GM19452 (cell line): ENCODE data around the gene THADA.
A peak's percentile ranks its signal among the peaks of the same experiment; 100 is the strongest.

Experiments
- ATAC-seq: cut with Tn5 transposase; IDR thresholded peaks from one replicate; pipeline ENCODE4 v1.9.1; 2021; ENCODE audit not compliant: unreplicated experiment

Gene THADA

DNA sequence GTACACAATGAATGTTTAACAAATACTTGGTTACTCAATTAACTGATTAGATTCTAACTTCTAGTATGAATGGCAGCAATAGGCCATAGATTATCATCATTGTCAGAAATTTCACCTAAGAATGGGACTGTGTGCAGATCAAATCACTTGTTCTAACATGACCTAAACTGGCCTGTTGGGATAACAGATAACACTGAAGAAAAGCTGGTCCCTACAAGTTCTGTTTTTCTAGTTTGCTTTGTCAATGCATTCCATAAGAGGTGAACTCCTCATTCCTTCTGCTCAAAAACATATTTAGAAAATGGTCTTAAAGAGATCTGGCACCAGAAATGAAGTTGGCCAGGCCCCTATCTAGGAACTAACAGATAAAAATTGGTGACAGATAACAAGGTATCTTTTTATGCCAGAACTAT, 175.4 kb downstream of the THADA start:
- ATAC-seq, result no peak

DNA sequence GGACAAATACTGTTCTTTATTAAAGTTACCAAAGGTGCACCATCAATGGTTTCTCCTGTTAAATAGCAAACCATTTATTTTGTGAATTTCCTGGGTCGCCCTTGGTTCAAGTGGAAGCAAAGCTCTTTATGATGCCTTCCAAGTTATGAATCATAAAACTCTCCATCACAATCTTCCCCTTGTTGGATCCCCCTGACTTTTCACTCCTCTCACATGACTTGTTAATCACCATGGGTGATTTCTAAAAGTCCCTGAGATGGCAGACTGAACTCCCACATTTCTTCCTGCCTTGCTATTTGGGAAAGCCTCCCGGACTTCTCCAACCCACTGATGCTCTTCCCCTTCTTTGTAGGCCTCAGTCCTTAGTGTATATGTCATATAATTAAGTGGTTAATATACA, 176.0 kb downstream of the THADA start:
- ATAC-seq, result no peak

DNA sequence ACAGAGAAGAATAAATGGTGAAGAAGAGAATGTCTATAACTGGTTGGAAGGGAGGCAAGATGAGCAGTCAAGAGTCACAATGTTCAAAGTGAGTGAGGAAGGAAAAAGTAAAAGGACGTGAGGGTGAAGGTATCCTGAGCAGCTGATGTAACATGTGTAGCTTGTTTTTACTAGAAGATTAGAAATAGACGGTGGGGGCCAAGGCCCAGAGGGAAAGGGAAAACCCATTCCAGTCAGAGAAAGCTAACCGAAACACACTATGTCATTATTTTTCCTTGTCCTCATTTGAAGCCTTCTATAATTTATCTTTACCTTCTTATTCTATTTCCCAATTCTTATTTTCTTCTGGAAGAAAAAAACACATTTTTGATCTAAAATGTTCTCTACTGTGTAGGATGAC, 176.6 kb downstream of the THADA start:
- no peak for ATAC-seq

DNA sequence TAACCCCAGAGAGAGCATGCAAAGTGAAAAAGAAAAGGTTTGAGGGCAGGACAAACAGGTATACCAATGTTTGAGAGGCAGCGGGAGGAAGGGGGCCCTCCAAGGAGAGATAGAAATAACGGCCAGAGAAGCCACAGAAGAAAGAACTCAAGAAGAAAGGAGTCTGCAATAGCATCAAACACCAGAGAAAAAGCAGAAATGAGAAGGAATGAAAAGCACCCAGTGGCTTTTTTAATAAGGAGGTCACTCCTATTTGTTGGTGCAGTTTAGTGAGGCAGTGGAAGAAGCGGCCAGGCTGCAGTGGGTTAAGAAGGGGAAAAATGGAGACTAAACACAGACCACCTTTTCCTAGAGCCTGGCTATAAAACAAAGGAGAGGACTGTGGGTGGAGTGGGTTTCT, 177.2 kb downstream of the THADA start:
- ATAC-seq, result no peak

DNA sequence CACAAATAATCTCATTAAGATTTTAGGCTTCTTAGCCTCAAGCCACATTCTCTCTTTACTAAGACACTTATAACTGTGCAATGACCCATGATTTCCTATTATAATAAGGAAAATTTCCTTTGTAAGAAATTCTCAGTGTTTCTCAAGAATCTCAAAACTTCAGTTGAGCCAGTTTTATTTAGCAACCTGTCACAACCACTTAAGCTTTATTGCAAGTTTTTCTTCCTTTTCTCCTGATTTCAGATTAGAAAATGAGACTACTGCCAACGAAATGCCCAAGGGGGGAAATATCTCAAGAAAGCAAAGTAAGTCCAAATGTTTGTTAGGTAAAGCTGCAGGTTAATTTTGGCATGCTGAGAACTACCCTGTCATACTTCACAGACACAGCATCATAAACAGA, 178.5 kb downstream of the THADA start:
- no peak for ATAC-seq

DNA sequence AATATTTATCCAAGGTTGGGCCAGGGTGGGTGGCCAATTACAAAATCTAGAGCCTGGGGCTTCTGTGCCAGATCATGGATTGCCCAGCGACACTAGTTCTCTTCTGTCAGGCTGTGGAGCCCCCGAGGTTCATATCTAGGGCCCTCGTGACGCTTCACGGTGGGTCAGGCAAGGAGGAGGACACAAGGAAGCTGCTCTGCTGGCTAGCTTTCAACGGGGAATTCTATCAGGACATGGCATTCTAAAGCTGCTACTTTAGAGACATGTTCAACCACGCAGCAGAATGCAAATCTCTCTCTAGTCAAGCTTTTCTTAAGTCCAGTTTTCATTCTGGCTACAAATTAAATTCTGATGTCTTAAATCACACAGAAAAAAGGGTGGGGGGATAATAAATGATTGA, 180.2 kb downstream of the THADA start:
- ATAC-seq, result no peak

DNA sequence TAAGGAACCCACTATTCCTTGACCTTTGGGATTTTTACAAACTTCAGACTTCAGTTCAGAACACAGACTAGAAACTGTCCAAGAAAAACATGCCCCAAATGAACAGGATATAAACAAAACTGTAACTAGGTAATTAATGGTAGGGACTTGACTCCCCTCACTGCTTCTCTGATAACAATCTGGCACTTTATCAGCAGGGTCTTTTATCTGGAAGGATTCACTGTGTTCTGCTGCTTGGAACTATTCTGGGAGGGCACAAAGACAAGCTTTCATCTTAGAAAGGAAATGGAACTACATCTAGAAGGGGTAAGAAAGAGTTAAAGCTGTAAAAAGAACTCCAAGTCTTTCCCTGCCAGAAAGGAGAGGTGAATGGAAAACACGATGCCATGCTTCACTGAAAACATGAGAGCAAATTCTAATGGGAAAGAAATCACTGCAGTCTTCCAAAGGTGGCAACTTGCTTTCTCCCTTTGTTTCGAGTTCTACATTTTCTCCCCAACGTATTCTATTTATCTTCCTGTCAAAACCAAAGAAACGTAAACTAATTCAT, 181.2 kb downstream of the THADA start:
- no peak for ATAC-seq

DNA sequence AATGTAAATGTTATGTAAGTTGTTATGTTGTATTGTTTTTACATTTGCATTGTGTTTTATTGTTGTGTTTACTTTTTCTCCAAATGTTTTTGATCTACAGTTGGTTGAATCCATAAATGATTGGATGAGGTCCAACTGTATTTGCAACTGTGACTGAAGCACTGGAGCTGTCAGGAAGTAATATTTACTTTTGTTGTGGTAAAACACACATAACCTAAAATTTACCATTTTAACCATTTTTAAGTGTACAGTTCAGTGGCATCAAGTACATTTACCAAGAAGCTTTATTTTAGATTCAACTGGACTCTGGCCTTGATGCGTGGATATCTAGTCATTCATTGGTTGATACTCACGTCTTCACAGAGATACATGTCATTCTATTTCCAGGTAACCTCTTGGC, 181.8 kb downstream of the THADA start:
- ATAC-seq, result no peak

DNA sequence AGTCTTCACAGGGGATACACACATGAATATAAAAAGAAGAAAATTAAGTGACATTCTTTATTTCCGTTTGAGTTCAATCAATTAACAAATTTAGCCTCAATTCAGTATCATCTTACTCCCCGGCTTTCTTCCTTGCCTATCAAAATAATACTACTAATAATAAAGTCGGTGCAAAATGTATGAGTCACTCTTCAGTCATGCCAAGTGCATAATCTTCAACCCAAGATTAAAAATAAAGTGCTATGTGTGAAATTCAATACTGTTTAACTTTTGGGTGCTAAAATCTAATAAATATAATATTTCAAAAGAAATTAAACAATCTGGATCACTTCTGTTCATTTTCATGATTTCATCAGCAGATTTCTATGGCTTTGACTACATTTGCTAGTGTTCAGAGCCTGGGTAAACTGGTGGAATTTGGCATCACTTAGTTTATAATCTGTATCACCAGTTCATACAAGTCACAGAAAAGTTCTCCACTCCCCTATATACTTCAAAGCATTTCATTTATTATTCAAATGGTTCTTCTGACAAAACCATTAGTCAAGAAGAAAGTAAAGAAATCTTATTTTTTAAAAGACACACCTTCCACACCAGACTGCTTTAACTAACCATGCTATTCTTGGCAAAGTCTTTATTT, 183.6 kb downstream of the THADA start:
- no peak for ATAC-seq

DNA sequence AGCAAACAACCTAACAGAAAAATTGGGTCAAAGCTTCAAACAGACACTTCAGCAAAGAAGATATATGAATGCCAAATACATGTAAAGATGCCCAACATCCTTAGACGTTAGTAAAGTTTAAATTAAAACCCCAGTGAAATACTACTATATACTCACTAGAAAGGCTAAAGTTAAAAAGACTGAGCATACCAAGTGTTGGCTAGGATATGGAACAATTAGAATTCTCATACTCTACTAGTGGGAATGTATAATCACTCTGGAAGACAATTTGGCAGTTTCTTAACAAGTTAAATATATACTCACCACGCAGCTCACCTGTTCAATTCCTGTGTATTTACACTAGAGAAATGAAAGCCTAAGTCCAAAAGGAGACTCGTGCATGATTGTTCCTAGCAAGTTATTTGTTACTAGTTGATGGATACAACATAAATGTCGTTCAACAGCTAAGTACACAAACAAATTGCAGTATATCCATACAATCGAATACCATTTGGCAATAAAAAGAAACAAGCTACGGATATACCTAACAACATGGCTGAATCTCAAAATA, 185.7 kb downstream of the THADA start:
- ATAC-seq, result no peak

DNA sequence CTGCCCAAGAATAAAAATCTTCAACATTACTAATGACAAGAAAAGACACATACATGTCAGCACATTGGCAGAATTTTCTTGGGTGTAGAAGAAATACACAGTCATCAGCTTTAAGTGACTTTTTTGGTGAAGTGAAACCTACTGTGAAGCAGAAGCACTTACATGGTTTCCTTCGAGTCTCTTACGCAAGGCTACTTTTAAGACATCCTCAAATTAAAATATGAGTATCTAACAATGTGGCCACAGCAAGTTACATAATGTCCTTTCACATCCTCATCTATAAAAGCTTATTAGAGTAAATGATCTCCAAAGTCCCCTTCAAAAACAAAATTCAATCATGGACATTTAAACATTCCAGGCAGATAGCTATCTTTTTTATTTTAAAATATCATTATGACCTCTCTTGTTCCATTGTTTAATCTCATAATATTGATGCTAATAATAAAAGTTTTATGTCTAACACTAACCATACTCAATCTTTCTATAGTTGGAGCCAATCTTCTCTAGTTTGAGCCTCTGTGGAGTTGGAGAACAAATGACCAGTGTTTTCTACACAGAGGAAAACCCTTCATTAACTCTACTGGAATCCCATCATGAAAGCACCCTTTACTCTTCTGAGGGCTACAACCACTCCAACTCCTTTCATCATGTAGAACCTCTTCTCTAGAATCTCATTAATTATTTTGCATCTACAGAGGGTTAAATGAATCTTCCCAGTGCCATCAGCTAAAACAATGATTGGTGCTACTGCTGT, 187.3 kb downstream of the THADA start:
- peak; percentile 80 for ATAC-seq

DNA sequence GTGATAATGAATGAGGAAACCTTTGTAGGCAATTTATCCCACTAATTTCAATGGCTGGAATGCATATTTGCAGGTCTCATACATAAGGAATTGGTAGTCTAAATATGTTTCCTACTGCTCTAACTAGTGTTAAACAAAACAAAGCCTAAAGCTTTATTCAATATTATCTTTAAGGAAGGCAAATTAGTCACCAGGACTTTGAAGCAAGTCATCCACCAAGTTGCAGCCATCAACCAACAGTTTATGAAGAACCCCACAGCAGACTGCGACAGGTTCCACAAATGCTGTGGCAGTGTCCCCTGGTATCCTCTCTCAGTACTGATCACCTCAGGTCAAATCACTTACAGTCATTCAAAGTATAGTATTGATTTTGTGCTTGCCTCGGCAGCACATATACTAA, 187.9 kb downstream of the THADA start:
- peak; percentile 59 for ATAC-seq

DNA sequence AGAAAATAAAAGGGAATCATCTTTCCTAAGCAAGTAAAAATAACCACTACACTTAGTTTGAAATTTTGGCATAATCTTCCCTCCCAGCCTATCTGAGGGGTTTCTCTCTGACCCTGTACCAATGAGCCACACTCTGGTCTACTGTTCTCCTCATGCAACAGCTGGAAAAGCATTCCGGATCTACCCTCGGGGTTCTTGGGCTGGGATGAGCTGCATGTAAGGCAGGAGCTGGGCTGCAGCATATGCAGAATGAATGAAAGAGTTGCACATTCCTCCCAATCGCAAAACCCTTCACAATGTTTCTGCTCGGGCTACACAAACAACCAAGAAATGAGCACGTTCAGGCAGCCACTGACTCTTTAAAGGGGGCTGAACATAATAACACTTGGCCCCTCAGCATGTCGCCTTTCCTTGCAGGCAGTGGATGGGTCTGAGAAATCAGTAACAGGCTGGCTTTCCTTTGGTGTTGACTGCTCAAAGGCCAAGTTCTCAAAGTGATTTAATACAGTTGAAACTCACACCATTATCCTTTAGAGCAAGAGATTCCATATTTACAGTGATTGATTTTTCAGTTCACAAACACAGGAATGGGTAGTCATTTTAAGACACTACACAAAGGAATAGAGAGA, 189.1 kb downstream of the THADA start:
- ATAC-seq, result no peak

DNA sequence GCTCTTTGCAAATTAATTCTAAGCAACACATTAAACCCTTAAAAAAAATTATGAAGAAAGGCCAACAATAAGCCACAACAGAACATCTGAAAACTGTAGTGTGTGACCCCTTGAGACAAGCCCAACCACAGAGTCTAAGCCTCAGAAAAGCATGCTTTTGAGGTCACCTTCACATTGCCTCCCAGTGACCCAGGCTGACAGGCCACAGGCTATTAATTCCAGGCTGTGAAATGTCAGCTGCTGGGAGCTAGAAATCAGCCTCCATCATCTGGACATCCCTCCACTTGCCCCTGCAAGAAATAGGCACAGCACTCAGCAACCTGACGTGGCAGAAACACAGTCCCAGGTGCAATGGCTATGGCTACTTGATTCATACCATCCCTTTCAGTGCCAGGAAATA, 190.0 kb downstream of the THADA start:
- no peak for ATAC-seq

DNA sequence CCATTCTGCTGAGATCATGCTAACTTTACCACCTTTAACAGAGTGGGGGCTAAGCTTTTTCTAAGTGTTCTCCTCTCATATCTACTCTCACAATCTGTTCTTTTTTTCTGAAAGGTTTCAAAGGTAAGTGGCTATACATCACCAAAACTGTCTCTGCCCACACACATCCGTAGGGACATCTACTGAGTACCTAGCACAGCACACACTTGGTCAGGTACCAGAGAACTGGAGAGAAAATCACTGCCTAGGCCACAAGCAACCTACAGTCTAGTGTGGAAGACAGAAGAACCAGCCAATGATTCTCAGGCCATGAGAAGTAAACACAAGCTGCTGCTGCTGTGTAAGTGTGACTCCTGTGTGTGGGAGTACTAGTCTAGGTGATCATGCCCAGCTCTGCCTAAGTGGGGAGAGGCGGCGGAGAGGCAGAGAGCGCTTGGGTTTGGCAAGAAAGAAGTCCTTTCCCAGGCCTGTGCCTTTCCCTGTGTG, 193.3 kb downstream of the THADA start:
- peak; percentile 46 for ATAC-seq

DNA sequence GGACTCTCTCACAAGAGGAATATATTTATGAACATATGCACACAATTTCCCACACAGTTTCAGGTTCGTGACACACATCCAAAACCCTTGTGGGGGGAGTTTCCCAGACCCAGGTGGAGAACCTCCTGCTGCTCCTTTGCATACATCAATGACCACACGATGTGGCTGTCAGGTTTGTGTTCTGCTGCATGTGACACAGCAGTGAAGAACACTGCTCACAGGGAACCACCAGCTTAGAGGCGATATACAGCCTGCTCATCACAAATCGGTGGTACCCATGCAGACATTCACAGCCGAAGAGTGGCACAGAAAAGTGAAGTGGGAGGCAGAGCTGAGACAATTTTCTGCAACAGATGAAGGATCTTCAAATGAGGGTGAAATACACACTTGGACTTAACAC, 193.8 kb downstream of the THADA start:
- ATAC-seq, result peak; percentile 90

DNA sequence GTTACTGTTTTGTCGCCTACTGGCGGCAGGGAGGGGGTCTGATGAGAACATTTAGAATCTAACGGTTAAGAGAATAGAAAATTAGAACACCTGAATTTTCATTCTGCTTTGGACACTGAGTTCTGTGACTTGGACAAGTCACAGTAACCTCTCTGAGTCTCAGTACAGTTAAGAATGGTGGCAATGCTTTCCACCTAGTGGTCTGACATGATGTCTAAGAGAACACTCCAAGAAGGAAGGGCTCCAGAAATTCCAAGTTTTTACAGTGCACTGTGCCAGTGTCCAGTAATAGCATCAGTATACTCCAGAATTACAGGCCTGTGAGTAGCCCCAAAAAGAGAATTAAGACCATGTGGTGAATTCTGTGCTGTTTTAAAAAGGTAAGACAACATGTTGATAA, 195.3 kb downstream of the THADA start:
- ATAC-seq, result no peak

DNA sequence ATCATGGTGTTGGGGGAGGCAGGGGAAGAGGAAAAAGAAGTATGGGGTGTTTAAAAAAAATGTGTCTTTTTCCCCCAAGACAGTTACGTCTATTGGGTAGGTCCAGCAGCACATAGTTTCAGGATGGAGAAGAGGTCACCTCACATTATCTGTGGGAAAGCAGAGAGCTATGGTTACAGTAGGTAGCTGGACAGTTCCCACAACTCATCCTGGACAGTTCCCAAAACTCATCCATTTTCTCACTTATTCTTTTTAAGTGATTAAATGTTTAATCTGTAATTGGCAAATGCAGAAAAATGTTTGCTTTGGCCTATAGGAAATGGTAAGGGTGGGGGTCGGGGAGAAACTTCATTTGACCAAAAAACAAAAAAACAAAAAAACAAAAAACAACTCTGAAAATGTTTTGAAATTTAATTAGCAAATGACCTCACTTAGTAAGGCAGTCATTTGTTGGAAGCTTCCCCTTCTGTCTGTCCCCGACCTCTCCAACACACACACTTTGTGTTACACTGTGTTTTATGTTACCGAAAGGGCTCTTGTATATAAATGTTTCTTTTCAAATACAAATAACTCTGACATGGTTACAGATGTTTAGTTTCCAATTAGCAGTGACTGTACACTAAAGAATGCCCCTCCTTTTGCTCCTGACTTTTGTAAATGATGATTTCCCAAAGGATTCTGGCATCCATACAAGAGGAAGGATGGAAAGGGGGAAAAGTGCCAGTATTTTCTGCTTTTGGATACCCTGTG, 196.1 kb downstream of the THADA start:
- no peak for ATAC-seq

DNA sequence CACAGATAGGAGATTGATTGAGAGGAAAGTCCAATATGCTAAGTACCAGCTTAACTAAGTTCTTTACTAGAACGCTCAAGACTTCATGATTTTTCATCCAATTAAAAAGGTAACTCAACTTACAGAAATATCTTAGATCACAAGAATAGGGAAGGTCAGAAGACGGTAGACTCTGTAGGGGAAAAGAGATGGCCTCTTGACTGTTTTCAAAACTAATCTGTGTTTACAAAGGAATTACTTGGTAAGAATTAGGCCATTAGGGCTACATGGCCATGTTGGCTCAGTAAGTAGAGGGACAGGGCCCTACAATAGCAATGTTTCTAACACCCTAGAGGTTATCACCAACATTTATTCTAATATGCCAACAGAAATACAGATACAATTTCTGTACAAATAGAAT, 196.7 kb downstream of the THADA start:
- no peak for ATAC-seq

DNA sequence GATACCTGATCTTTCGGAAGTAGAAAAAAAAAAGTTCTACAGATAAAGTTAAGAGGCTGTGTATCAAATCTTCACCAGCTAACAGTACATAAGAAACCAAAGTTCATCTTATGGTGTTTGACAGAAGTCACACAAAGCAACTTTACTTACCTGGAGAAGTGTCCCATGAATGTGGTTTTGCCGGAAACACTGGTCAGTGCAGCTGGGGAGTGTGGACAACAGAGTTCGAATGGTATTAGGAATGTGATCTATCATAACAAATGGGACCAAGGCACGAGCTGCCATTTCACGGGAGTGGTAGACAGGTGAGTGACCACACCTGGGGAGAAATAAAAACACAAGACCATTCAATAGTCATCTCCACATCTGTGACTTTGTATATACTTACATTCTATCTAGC, 198.0 kb downstream of the THADA start:
- no peak for ATAC-seq

DNA sequence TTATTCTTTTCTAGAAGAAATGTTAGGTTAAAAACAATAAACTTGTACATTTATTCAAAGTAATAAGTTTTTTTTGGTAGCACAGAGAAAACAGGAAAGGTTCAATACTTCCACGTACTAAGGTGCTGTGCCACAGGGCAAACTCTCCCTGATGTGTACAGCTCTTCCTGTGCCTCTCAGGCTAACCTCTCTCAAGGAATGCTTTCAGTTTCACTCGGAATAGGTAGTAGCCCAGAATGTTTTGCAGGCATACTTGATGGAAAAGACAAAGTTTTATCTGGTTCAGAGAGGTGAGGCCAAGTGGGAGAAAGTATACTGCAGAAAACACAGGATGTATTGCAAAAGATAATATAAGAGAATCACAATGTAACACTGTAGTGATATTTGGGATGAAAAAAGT, 198.4 kb downstream of the THADA start:
- no peak for ATAC-seq
